A549 (cell line): ENCODE measurements around the gene PLEKHA8.

Experiments used
- BHLHE40 ChIP-seq: IDR thresholded peaks from 2 replicates; pipeline ENCODE4 v1.6.1; 2012; ENCODE audit warnings: low read depth, low read length, inconsistent platforms
- CBX2 ChIP-seq: fragments of 200-600 bp; sonication (generic); IDR thresholded peaks from 2 replicates; pipeline ENCODE4 v1.6.1; 2016; ENCODE audit warnings: low read depth, mild to moderate bottlenecking, borderline replicate concordance
- JUN ChIP-seq, 2 experiments: fragments of >200 bp; sonication (Bioruptor Twin); formaldehyde crosslinking; IDR thresholded peaks; 2 replicates in 1 of 2; 3 replicates in 1 of 2; pipeline ENCODE4 v1.6.1; 2016 to 2017
- NFE2L2 ChIP-seq: fragments of 150-350 bp; conservative IDR thresholded peaks from 2 replicates; pipeline ENCODE4 v1.6.1; 2014; ENCODE audit warnings: low read length
- POLR2A ChIP-seq: IDR thresholded peaks from 2 replicates; pipeline ENCODE4 v1.6.1; 2012; ENCODE audit warnings: mild to moderate bottlenecking, low read length
- SMC3 ChIP-seq: fragments of >200 bp; sonication (Bioruptor Twin); formaldehyde crosslinking; IDR thresholded peaks from 3 replicates; pipeline ENCODE4 v1.6.1; 2018; ENCODE audit warnings: inconsistent platforms
- TF ChIP-seq, protein P1 (sequence below): fragments of >200 bp; sonication (Bioruptor Twin); formaldehyde crosslinking; IDR thresholded peaks from 3 replicates; pipeline ENCODE4 v1.5.1; 2016
- TF ChIP-seq, protein P2 (sequence below): fragments of 250-450 bp; sonication (Bioruptor Pico); IDR thresholded peaks from 2 replicates; pipeline ENCODE4 v1.5.0; 2020; ENCODE audit warnings: low read depth, mild to moderate bottlenecking, moderate library complexity

DNA sequence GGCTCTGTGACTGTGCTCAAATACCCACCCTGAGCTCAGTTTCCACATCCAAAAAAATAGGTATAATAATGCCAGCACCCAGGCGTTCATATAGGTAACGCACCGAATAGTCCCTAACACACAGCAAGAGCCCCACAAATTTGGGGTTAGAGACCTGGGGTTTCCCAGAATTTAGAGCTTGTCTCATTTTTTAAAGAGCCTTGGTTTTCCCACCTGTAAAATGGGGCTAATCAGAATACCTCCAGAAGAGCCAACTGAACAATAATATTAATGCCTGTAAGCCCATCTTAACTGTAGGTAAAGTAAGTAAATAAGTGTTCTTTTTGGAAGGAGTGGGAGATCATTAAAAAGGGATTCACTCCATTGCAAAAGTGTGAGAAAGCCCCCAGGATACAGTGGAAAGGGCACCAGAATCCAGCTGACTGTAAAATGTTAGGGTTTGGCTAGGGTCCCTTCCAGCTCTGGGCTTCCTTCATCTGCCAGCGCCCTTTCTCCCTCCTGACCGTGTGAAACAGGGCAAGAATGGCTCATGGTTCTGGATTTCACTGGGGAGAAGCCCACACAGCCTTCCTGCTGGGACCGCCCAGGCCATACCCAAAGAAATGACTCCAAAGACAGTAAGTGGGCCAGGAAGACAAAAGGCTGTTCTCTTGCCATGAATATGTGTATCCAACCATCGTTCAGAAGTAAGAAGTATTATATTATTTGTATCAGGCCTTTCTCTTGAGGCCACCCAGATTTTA is 108.7 kb downstream of the PLEKHA8 start:
- TF ChIP-seq POLR2A, result no peak
- TF ChIP-seq, protein P1, sequence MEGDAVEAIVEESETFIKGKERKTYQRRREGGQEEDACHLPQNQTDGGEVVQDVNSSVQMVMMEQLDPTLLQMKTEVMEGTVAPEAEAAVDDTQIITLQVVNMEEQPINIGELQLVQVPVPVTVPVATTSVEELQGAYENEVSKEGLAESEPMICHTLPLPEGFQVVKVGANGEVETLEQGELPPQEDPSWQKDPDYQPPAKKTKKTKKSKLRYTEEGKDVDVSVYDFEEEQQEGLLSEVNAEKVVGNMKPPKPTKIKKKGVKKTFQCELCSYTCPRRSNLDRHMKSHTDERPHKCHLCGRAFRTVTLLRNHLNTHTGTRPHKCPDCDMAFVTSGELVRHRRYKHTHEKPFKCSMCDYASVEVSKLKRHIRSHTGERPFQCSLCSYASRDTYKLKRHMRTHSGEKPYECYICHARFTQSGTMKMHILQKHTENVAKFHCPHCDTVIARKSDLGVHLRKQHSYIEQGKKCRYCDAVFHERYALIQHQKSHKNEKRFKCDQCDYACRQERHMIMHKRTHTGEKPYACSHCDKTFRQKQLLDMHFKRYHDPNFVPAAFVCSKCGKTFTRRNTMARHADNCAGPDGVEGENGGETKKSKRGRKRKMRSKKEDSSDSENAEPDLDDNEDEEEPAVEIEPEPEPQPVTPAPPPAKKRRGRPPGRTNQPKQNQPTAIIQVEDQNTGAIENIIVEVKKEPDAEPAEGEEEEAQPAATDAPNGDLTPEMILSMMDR, result no peak
- no peak for TF ChIP-seq BHLHE40
- TF ChIP-seq SMC3, result no peak
- no peak for TF ChIP-seq CBX2
- no peak for TF ChIP-seq JUN (IDR thresholded peaks at IDR 0.05)
- TF ChIP-seq, protein P2, sequence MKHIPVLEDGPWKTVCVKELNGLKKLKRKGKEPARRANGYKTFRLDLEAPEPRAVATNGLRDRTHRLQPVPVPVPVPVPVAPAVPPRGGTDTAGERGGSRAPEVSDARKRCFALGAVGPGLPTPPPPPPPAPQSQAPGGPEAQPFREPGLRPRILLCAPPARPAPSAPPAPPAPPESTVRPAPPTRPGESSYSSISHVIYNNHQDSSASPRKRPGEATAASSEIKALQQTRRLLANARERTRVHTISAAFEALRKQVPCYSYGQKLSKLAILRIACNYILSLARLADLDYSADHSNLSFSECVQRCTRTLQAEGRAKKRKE (CRISPR knock-in tag), result no peak
- TF ChIP-seq NFE2L2, result no peak
